WTC11 (cell line): ENCODE measurements around the gene TBC1D24. TPM values are rescaled to one million over a fixed set of nuclear protein-coding genes. Genes with fewer than 3 reads are reported as not detected.
A peak's percentile ranks its signal among the peaks of the same experiment; 100 is the strongest.

Experiments
- ETV6 ChIP-seq: sonication (generic); formaldehyde crosslinking; IDR thresholded peaks from 2 replicates; pipeline ENCODE4 v1.8.1; 2022; ENCODE audit warnings: mild to moderate bottlenecking, missing genetic modification reagents
- FOXK1 ChIP-seq: sonication (generic); formaldehyde crosslinking; IDR thresholded peaks from 2 replicates; pipeline ENCODE4 v1.8.0; 2022; ENCODE audit warnings: mild to moderate bottlenecking, moderate library complexity, missing genetic modification reagents
- GRHL2 ChIP-seq: fragments of 250-450 bp; sonication (Bioruptor Pico); IDR thresholded peaks from 2 replicates; pipeline ENCODE4 v1.8.0; 2022; ENCODE audit warnings: mild to moderate bottlenecking, moderate library complexity; ENCODE audit not compliant: insufficient replicate concordance, severe bottlenecking
- NR2C2 ChIP-seq: sonication (generic); formaldehyde crosslinking; IDR thresholded peaks from 2 replicates; pipeline ENCODE4 v1.8.0; 2022; ENCODE audit warnings: mild to moderate bottlenecking, missing genetic modification reagents
- PRRX2 ChIP-seq: fragments of 250-450 bp; sonication (Bioruptor Pico); IDR thresholded peaks from 2 replicates; pipeline ENCODE4 v1.8.0; 2021; ENCODE audit warnings: mild to moderate bottlenecking
- SMAD4 ChIP-seq: sonication (generic); formaldehyde crosslinking; IDR thresholded peaks from 2 replicates; pipeline ENCODE4 v1.8.0; 2022; ENCODE audit warnings: mild to moderate bottlenecking, missing genetic modification reagents
- SOX15 ChIP-seq: fragments of 250-450 bp; sonication (Bioruptor Pico); IDR thresholded peaks from 2 replicates; pipeline ENCODE4 v1.9.0; 2021; ENCODE audit warnings: mild to moderate bottlenecking
- TCF7 ChIP-seq: sonication (generic); formaldehyde crosslinking; IDR thresholded peaks from 2 replicates; pipeline ENCODE4 v1.8.0; 2022; ENCODE audit warnings: mild to moderate bottlenecking, low read depth, missing genetic modification reagents, moderate library complexity
- TEAD4 ChIP-seq: sonication (generic); formaldehyde crosslinking; IDR thresholded peaks from 2 replicates; pipeline ENCODE4 v1.8.0; 2022; ENCODE audit warnings: mild to moderate bottlenecking, missing genetic modification reagents
- ZBTB21 ChIP-seq: sonication (generic); formaldehyde crosslinking; IDR thresholded peaks from 2 replicates; pipeline ENCODE4 v1.8.1; 2023; ENCODE audit warnings: mild to moderate bottlenecking, missing genetic modification reagents, borderline replicate concordance
- ZNF263 ChIP-seq: sonication (generic); formaldehyde crosslinking; IDR thresholded peaks from 2 replicates; pipeline ENCODE4 v1.8.1; 2022; ENCODE audit warnings: low read depth, mild to moderate bottlenecking, moderate library complexity, missing genetic modification reagents
- ZNF317 ChIP-seq: sonication (generic); formaldehyde crosslinking; IDR thresholded peaks from 2 replicates; pipeline ENCODE4 v1.8.1; 2023; ENCODE audit warnings: low read depth, mild to moderate bottlenecking, moderate library complexity, missing genetic modification reagents, borderline replicate concordance
- ZNF423 ChIP-seq: fragments of 250-450 bp; sonication (Bioruptor Pico); IDR thresholded peaks from 2 replicates; pipeline ENCODE4 v2.1.2; 2022; ENCODE audit warnings: mild to moderate bottlenecking, moderate library complexity
- total RNA-seq: library from RNA; stranded (reverse); gene quantifications from 3 replicates; pipeline ENCODE4 v1.2.3, GENCODE V29; 2021
- TF ChIP-seq, protein P1 (sequence below): sonication (generic); formaldehyde crosslinking; IDR thresholded peaks from 2 replicates; pipeline ENCODE4 v1.8.1; 2023; ENCODE audit warnings: mild to moderate bottlenecking, moderate library complexity, missing genetic modification reagents
- TF ChIP-seq, protein P2 (sequence below): sonication (generic); formaldehyde crosslinking; IDR thresholded peaks from 2 replicates; pipeline ENCODE4 v1.8.0; 2022; ENCODE audit warnings: mild to moderate bottlenecking, missing genetic modification reagents
- TF ChIP-seq, protein P3 (sequence below): sonication (generic); formaldehyde crosslinking; IDR thresholded peaks from 2 replicates; pipeline ENCODE4 v1.8.0; 2023; ENCODE audit warnings: mild to moderate bottlenecking, missing genetic modification reagents
- TF ChIP-seq, protein P4 (sequence below): sonication (generic); formaldehyde crosslinking; IDR thresholded peaks from 2 replicates; pipeline ENCODE4 v1.8.0; 2023; ENCODE audit warnings: missing genetic modification reagents, mild to moderate bottlenecking, borderline replicate concordance
- TF ChIP-seq, protein P5 (sequence below): fragments of 250-450 bp; sonication (Bioruptor Pico); IDR thresholded peaks from 2 replicates; pipeline ENCODE4 v1.8.0; 2021; ENCODE audit warnings: mild to moderate bottlenecking
- TF ChIP-seq, protein P6 (sequence below): sonication (generic); formaldehyde crosslinking; conservative IDR thresholded peaks from 2 replicates; pipeline ENCODE4 v1.8.1; 2023; ENCODE audit warnings: mild to moderate bottlenecking, low read depth, missing genetic modification reagents, moderate library complexity
- TF ChIP-seq, protein P7 (sequence below): fragments of 250-450 bp; sonication (Bioruptor Pico); IDR thresholded peaks from 2 replicates; pipeline ENCODE4 v2.1.2; 2022; ENCODE audit warnings: mild to moderate bottlenecking, moderate library complexity
- TF ChIP-seq, protein P8 (sequence below): sonication (generic); formaldehyde crosslinking; IDR thresholded peaks from 2 replicates; pipeline ENCODE4 v1.8.0; 2022; ENCODE audit warnings: mild to moderate bottlenecking, missing genetic modification reagents

Gene TBC1D24
- total RNA-seq, 1 experiment from 2014 or later: 21.0 TPM

DNA sequence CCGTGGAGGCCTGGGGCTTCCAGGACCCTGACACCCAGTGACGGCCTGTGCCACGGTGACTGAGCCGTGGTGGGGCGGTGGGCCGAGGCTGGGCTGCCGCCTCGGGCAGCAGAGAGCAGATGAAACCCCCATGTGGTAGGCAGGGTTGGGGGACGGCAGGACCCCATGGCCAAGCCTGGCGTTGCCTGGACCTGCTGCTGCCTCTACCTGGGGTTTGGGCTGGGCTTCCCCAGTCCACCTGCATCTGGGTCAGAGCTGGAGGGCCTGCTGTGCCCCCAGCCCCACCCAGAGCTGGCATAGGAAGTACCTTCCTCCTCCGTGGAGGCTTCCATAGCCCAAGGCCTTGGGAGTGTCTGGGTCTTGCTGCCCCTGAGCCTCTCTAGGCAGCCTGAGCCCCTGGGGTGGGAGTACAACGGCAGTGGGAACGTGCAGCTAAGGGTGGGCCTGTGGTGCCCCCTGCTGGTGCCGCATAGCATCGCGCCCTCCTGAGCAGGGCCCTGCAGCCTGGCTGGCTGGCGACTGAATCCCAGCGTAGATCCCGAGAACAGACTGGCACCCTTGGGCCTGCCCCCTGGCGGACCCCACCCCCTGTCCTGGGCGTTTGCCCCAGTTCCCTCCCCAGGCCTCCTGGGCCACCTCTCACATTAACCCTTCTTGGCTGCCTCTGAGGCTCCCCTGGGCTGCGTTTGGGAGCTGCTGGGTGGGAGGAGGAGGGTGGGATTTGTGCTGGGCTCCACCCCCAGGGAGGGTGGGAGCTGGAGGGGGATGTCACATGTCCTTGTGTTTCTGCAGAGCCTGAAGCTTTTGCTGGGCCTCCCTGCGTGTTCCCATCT, 26.2 kb downstream of the TBC1D24 start (continued):
- TF ChIP-seq, protein P1, sequence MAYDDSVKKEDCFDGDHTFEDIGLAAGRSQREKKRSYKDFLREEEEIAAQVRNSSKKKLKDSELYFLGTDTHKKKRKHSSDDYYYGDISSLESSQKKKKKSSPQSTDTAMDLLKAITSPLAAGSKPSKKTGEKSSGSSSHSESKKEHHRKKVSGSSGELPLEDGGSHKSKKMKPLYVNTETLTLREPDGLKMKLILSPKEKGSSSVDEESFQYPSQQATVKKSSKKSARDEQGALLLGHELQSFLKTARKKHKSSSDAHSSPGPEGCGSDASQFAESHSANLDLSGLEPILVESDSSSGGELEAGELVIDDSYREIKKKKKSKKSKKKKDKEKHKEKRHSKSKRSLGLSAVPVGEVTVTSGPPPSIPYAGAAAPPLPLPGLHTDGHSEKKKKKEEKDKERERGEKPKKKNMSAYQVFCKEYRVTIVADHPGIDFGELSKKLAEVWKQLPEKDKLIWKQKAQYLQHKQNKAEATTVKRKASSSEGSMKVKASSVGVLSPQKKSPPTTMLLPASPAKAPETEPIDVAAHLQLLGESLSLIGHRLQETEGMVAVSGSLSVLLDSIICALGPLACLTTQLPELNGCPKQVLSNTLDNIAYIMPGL (CRISPR knock-in tag): no peak
- TF ChIP-seq, protein P2, sequence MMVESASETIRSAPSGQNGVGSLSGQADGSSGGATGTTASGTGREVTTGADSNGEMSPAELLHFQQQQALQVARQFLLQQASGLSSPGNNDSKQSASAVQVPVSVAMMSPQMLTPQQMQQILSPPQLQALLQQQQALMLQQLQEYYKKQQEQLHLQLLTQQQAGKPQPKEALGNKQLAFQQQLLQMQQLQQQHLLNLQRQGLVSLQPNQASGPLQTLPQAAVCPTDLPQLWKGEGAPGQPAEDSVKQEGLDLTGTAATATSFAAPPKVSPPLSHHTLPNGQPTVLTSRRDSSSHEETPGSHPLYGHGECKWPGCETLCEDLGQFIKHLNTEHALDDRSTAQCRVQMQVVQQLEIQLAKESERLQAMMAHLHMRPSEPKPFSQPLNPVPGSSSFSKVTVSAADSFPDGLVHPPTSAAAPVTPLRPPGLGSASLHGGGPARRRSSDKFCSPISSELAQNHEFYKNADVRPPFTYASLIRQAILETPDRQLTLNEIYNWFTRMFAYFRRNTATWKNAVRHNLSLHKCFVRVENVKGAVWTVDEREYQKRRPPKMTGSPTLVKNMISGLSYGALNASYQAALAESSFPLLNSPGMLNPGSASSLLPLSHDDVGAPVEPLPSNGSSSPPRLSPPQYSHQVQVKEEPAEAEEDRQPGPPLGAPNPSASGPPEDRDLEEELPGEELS (CRISPR knock-in tag): no peak
- TF ChIP-seq NR2C2 (CRISPR knock-in tag) (no peak), GRHL2 (no peak), ZNF317 (CRISPR knock-in tag) (no peak), SMAD4 (CRISPR knock-in tag) (no peak), SOX15 (CRISPR knock-in tag) (no peak), PRRX2 (no peak), TCF7 (no peak), ZNF423 (CRISPR knock-in tag) (peak; percentile 77), ZBTB21 (CRISPR knock-in tag) (no peak), FOXK1 (CRISPR knock-in tag) (no peak), ZNF263 (CRISPR knock-in tag) (no peak), ETV6 (CRISPR knock-in tag) (peak; percentile 48; the same call in 1 of the 2 replicates), TEAD4 (CRISPR knock-in tag) (no peak)
- TF ChIP-seq, protein P3, sequence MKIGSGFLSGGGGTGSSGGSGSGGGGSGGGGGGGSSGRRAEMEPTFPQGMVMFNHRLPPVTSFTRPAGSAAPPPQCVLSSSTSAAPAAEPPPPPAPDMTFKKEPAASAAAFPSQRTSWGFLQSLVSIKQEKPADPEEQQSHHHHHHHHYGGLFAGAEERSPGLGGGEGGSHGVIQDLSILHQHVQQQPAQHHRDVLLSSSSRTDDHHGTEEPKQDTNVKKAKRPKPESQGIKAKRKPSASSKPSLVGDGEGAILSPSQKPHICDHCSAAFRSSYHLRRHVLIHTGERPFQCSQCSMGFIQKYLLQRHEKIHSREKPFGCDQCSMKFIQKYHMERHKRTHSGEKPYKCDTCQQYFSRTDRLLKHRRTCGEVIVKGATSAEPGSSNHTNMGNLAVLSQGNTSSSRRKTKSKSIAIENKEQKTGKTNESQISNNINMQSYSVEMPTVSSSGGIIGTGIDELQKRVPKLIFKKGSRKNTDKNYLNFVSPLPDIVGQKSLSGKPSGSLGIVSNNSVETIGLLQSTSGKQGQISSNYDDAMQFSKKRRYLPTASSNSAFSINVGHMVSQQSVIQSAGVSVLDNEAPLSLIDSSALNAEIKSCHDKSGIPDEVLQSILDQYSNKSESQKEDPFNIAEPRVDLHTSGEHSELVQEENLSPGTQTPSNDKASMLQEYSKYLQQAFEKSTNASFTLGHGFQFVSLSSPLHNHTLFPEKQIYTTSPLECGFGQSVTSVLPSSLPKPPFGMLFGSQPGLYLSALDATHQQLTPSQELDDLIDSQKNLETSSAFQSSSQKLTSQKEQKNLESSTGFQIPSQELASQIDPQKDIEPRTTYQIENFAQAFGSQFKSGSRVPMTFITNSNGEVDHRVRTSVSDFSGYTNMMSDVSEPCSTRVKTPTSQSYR (CRISPR knock-in tag): no peak
- TF ChIP-seq, protein P4, sequence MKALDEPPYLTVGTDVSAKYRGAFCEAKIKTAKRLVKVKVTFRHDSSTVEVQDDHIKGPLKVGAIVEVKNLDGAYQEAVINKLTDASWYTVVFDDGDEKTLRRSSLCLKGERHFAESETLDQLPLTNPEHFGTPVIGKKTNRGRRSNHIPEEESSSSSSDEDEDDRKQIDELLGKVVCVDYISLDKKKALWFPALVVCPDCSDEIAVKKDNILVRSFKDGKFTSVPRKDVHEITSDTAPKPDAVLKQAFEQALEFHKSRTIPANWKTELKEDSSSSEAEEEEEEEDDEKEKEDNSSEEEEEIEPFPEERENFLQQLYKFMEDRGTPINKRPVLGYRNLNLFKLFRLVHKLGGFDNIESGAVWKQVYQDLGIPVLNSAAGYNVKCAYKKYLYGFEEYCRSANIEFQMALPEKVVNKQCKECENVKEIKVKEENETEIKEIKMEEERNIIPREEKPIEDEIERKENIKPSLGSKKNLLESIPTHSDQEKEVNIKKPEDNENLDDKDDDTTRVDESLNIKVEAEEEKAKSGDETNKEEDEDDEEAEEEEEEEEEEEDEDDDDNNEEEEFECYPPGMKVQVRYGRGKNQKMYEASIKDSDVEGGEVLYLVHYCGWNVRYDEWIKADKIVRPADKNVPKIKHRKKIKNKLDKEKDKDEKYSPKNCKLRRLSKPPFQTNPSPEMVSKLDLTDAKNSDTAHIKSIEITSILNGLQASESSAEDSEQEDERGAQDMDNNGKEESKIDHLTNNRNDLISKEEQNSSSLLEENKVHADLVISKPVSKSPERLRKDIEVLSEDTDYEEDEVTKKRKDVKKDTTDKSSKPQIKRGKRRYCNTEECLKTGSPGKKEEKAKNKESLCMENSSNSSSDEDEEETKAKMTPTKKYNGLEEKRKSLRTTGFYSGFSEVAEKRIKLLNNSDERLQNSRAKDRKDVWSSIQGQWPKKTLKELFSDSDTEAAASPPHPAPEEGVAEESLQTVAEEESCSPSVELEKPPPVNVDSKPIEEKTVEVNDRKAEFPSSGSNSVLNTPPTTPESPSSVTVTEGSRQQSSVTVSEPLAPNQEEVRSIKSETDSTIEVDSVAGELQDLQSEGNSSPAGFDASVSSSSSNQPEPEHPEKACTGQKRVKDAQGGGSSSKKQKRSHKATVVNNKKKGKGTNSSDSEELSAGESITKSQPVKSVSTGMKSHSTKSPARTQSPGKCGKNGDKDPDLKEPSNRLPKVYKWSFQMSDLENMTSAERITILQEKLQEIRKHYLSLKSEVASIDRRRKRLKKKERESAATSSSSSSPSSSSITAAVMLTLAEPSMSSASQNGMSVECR (CRISPR knock-in tag): no peak
- TF ChIP-seq, protein P5, sequence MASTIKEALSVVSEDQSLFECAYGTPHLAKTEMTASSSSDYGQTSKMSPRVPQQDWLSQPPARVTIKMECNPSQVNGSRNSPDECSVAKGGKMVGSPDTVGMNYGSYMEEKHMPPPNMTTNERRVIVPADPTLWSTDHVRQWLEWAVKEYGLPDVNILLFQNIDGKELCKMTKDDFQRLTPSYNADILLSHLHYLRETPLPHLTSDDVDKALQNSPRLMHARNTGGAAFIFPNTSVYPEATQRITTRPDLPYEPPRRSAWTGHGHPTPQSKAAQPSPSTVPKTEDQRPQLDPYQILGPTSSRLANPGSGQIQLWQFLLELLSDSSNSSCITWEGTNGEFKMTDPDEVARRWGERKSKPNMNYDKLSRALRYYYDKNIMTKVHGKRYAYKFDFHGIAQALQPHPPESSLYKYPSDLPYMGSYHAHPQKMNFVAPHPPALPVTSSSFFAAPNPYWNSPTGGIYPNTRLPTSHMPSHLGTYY: no peak
- TF ChIP-seq, protein P6, sequence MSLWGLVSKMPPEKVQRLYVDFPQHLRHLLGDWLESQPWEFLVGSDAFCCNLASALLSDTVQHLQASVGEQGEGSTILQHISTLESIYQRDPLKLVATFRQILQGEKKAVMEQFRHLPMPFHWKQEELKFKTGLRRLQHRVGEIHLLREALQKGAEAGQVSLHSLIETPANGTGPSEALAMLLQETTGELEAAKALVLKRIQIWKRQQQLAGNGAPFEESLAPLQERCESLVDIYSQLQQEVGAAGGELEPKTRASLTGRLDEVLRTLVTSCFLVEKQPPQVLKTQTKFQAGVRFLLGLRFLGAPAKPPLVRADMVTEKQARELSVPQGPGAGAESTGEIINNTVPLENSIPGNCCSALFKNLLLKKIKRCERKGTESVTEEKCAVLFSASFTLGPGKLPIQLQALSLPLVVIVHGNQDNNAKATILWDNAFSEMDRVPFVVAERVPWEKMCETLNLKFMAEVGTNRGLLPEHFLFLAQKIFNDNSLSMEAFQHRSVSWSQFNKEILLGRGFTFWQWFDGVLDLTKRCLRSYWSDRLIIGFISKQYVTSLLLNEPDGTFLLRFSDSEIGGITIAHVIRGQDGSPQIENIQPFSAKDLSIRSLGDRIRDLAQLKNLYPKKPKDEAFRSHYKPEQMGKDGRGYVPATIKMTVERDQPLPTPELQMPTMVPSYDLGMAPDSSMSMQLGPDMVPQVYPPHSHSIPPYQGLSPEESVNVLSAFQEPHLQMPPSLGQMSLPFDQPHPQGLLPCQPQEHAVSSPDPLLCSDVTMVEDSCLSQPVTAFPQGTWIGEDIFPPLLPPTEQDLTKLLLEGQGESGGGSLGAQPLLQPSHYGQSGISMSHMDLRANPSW (CRISPR knock-in tag): no peak
- TF ChIP-seq, protein P7, sequence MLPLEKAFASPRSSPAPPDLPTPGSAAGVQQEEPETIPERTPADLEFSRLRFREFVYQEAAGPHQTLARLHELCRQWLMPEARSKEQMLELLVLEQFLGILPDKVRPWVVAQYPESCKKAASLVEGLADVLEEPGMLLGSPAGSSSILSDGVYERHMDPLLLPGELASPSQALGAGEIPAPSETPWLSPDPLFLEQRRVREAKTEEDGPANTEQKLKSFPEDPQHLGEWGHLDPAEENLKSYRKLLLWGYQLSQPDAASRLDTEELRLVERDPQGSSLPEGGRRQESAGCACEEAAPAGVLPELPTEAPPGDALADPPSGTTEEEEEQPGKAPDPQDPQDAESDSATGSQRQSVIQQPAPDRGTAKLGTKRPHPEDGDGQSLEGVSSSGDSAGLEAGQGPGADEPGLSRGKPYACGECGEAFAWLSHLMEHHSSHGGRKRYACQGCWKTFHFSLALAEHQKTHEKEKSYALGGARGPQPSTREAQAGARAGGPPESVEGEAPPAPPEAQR (CRISPR knock-in tag): no peak
- TF ChIP-seq, protein P8, sequence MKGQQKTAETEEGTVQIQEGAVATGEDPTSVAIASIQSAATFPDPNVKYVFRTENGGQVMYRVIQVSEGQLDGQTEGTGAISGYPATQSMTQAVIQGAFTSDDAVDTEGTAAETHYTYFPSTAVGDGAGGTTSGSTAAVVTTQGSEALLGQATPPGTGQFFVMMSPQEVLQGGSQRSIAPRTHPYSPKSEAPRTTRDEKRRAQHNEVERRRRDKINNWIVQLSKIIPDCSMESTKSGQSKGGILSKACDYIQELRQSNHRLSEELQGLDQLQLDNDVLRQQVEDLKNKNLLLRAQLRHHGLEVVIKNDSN (CRISPR knock-in tag): peak; percentile 79; the same call in 1 of the 2 replicates
